GM12891 (cell line): Measurements from ENCODE around the gene GOLGA1.

Source experiments
- POLR2A ChIP-seq: IDR thresholded peaks from 2 replicates; pipeline ENCODE4 v1.6.1; 2011; ENCODE audit warnings: low read depth, low read length, control low read depth
- POLR2AphosphoS5 ChIP-seq: IDR thresholded peaks from 2 replicates; pipeline ENCODE4 v1.6.1; 2011; ENCODE audit warnings: low read depth, low read length, control low read depth
- POU2F2 ChIP-seq: IDR thresholded peaks from 2 replicates; pipeline ENCODE4 v1.6.1; 2011; ENCODE audit warnings: low read depth, mild to moderate bottlenecking, control low read depth, low read length, moderate library complexity
- SPI1 ChIP-seq: IDR thresholded peaks from 2 replicates; pipeline ENCODE4 v1.6.1; 2011; ENCODE audit warnings: low read depth, low read length, control low read depth
- TAF1 ChIP-seq: IDR thresholded peaks from 2 replicates; pipeline ENCODE4 v1.6.1; 2011; ENCODE audit warnings: low read depth, low read length, control low read depth

DNA sequence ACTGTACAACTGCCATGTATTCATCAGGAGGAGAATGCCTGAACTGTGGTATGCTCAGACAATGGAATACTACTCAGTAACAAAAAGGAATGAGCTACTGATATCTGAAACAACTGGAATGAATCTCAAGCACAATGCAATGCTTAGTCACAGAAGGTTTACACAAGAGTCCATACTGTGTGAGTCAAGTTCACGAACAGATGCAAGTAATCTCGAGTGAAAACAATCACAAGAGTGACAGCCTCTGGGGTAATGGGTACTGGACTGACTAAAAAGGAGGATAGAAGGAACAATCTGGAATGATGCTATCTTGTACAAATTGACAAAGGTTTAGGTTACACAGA lies 19.5 kb upstream of the GOLGA1 start:
- TF ChIP-seq POLR2A (no peak), SPI1 (no peak), POLR2AphosphoS5 (no peak), TAF1 (no peak), POU2F2 (no peak)
